ENCODE measurements around the gene CEP170B.

Gene CEP170B

GRCh38 chr14:104937161-104937560 is 72.1 kb downstream of the CEP170B start:
- Histone ChIP-seq H2AFZ (ENCODE audit: low read length) (no peak overlapping the region), H3K9me3 (ENCODE audit: low read length) (no peaks in the 10 kb centered on the region), H3K36me3 (ENCODE audit: insufficient read depth, low read length) (no peaks in the 10 kb centered on the region), H4K20me1 (ENCODE audit: insufficient read depth, low read length) (no peaks in the 10 kb centered on the region), H3K27me3 (ENCODE audit: insufficient read depth, low read length) (peaks cover 9% of the 10 kb centered on the region; the same call in 1 of the 2 replicates), H3K9me2 (ENCODE audit: low read depth, low read length) (no peaks in the 10 kb centered on the region), H3K4me1 (ENCODE audit: insufficient read depth, low read length, severe bottlenecking) (no peaks in the 10 kb centered on the region), H3K4me3 (ENCODE audit: low read depth, low read length, poor library complexity, severe bottlenecking) (no peak overlapping the region), H3K79me2 (ENCODE audit: insufficient read depth, low read length) (no peaks in the 10 kb centered on the region), H3K9ac (ENCODE audit: low read length) (no peak overlapping the region), H3K4me2 (ENCODE audit: low read length) (no peak overlapping the region), H3F3A (ENCODE audit: insufficient read depth, low read length) (no peaks in the 10 kb centered on the region), H3K27ac (ENCODE audit: low read depth, low read length, poor library complexity, severe bottlenecking) (no peak overlapping the region)
- TF ChIP-seq EZH2 (IDR thresholded peaks at IDR 0.05; ENCODE audit: borderline replicate concordance, low read length), result no peak
- no peak for TF ChIP-seq CTCF (IDR thresholded peaks at IDR 0.05; ENCODE audit: low read length)

GRCh38 chr14:104937694-104938365 is 72.8 kb downstream of the CEP170B start:
- no peak overlapping the region for H3K4me2 ChIP-seq (ENCODE audit: low read length)
- H3K27me3 ChIP-seq (ENCODE audit: insufficient read depth, low read length), result peaks cover 9% of the 10 kb centered on the region; the same call in 1 of the 2 replicates
- TF ChIP-seq EZH2 (IDR thresholded peaks at IDR 0.05; ENCODE audit: borderline replicate concordance, low read length), result no peak
- no peak for TF ChIP-seq CTCF (IDR thresholded peaks at IDR 0.05; ENCODE audit: low read length)

GRCh38 chr14:104938436-104938835 is 73.4 kb downstream of the CEP170B start:
- Histone ChIP-seq H3K9me2 (ENCODE audit: low read depth, low read length) (no peaks in the 10 kb centered on the region), H3K4me3 (ENCODE audit: low read depth, low read length, poor library complexity, severe bottlenecking) (no peak overlapping the region), H3K4me1 (ENCODE audit: insufficient read depth, low read length, severe bottlenecking) (no peaks in the 10 kb centered on the region), H2AFZ (ENCODE audit: low read length) (no peak overlapping the region), H3K79me2 (ENCODE audit: insufficient read depth, low read length) (no peaks in the 10 kb centered on the region), H3K9me3 (ENCODE audit: low read length) (no peaks in the 10 kb centered on the region), H3F3A (ENCODE audit: insufficient read depth, low read length) (no peaks in the 10 kb centered on the region), H3K36me3 (ENCODE audit: insufficient read depth, low read length) (no peaks in the 10 kb centered on the region), H3K27me3 (ENCODE audit: insufficient read depth, low read length) (peaks cover 9% of the 10 kb centered on the region; the same call in 1 of the 2 replicates), H3K27ac (ENCODE audit: low read depth, low read length, poor library complexity, severe bottlenecking) (no peak overlapping the region), H3K9ac (ENCODE audit: low read length) (no peak overlapping the region), H3K4me2 (ENCODE audit: low read length) (no peak overlapping the region), H4K20me1 (ENCODE audit: insufficient read depth, low read length) (no peaks in the 10 kb centered on the region)
- TF ChIP-seq EZH2 (IDR thresholded peaks at IDR 0.05; ENCODE audit: borderline replicate concordance, low read length) (no peak), CTCF (IDR thresholded peaks at IDR 0.05; ENCODE audit: low read length) (no peak)

More at GRCh38 chr14:104937694-104938365, 72.8 kb downstream of the CEP170B start:
- H3K9me3 ChIP-seq (ENCODE audit: low read length), result no peaks in the 10 kb centered on the region
- no peaks in the 10 kb centered on the region for H3K36me3 ChIP-seq (ENCODE audit: insufficient read depth, low read length)
- no peak overlapping the region for H3K27ac ChIP-seq (ENCODE audit: low read depth, low read length, poor library complexity, severe bottlenecking)
- H3K9me2 ChIP-seq (ENCODE audit: low read depth, low read length), result no peaks in the 10 kb centered on the region
- H3K9ac ChIP-seq (ENCODE audit: low read length), result no peak overlapping the region
- H3F3A ChIP-seq (ENCODE audit: insufficient read depth, low read length), result no peaks in the 10 kb centered on the region
- no peak overlapping the region for H2AFZ ChIP-seq (ENCODE audit: low read length)
- H3K79me2 ChIP-seq (ENCODE audit: insufficient read depth, low read length), result no peaks in the 10 kb centered on the region
- no peaks in the 10 kb centered on the region for H4K20me1 ChIP-seq (ENCODE audit: insufficient read depth, low read length)
- no peak overlapping the region for H3K4me3 ChIP-seq (ENCODE audit: low read depth, low read length, poor library complexity, severe bottlenecking)
- no peaks in the 10 kb centered on the region for H3K4me1 ChIP-seq (ENCODE audit: insufficient read depth, low read length, severe bottlenecking)
